Left colon (tissue), 2 donors: Measurements from ENCODE around the gene SEM1. TPM values are rescaled to one million over a fixed set of nuclear protein-coding genes. Genes with fewer than 3 reads are reported as not detected.
"Not testable (repeated sequence)": the region's sequence is repeated elsewhere in the genome, so short reads cannot be mapped to it uniquely, and the experiment has no call there.

Source experiments
- ATAC-seq: fragments of 200-7000 bp; cut with Tn5 transposase; one replicate; pipeline ENCODE4 v1.9.1; 2020; ENCODE audit warnings: mild to moderate bottlenecking, moderate library complexity
- DNase-seq, 2 donors: peaks; one replicate each; pipeline ENCODE4 v3.0.0-alpha.2; 2020
- intact Hi-C, 2 donors: fragments of 100-400 bp; cut with DNase I in 1 of 2; cut with micrococcal nuclease in 1 of 2; formaldehyde crosslinking; loops; one replicate each; pipeline versions ENCODE4 v1.11.2 to v1.14.0; 2022; cut with DNase I, micrococcal nuclease
- long read RNA-seq: library from polyadenylated mRNA; unstranded; transcript quantifications from one replicate; pipeline ENCODE4 v2.0.0, GENCODE V29; 2021
- total RNA-seq, 2 donors: library from RNA; stranded (reverse); fragmentation: NEBNext Ultra II Directional; extraction: Animal tissue kit (Norgen Biotek cat#: 25700); gene quantifications; one replicate each; pipeline ENCODE4 v1.2.1, GENCODE V29; 2021
- donor health status: DM: no; HTN: no; CAD: no.
- donor health status: DM: yes; HTN: yes; CAD: no.

SEM1 gene
- 10 to 100 TPM; 38.7 to 45.8 TPM for total RNA-seq
- long read RNA-seq, transcript SEM1-201 (3 exons, 1,314 nt), result major isoform, 53 of 54 reads
- long read RNA-seq, partial matches to known transcripts, result 0 of 54 reads
- long read RNA-seq, other reads (novel, unspliced or antisense), result 1 of 54 reads

GRCh38 chr7:96709381-96710228 lies at the start of gene SEM1:
TSS of gene SEM1 (minus strand) at chr7:96709846. CDS start at chr7:96709763, 83 bp downstream.
- intact Hi-C loops, result no loop called here
- peak; percentile 100 for ATAC-seq
- DNase-seq, result peak; percentile 83 to 89

GRCh38 chr7:96757880-96758279 lies 48.2 kb upstream of the SEM1 start:
- intact Hi-C loops, ATAC-seq, DNase-seq: not testable (repeated sequence)

- intact Hi-C loops, result no loop called here
- ATAC-seq (no peak), DNase-seq (no peak)
Observed at GRCh38 chr7:96747418-96747940, 37.8 kb upstream of the SEM1 start.

GRCh38 chr7:96740130-96740529 lies 30.5 kb upstream of the SEM1 start:
- DNase-seq (no peak), ATAC-seq (no peak)
- intact Hi-C loops, result no loop called here

GRCh38 chr7:96739609-96740008 lies 30.0 kb upstream of the SEM1 start:
- no peak for ATAC-seq
- no peak for DNase-seq
- intact Hi-C loops, result no loop called here

- ATAC-seq (no peak), DNase-seq (no peak)
- intact Hi-C loops, result no loop called here
Observed at GRCh38 chr7:96739167-96739566, 29.5 kb upstream of the SEM1 start.

- intact Hi-C loops, result no loop called here
- ATAC-seq, result no peak
Observed at GRCh38 chr7:96738705-96739104, 29.1 kb upstream of the SEM1 start.

GRCh38 chr7:96737545-96738050 lies 28.0 kb upstream of the SEM1 start:
- DNase-seq (no peak), ATAC-seq (no peak)
- intact Hi-C loops, result no loop called here

More at GRCh38 chr7:96738705-96739104, 29.1 kb upstream of the SEM1 start:
- no peak for DNase-seq

- intact Hi-C loops, result no loop called here
- DNase-seq (no peak), ATAC-seq (no peak)
Observed at GRCh38 chr7:96734343-96734742, 24.7 kb upstream of the SEM1 start.

GRCh38 chr7:96729820-96730219 lies 20.2 kb upstream of the SEM1 start:
- no peak for DNase-seq
- no peak for ATAC-seq
- intact Hi-C loops, result no loop called here

GRCh38 chr7:96728139-96728538 lies 18.5 kb upstream of the SEM1 start:
- no peak for ATAC-seq

GRCh38 chr7:96727534-96728088 lies 18.0 kb upstream of the SEM1 start:
- intact Hi-C loops, result no loop called here
- ATAC-seq, result no peak
- DNase-seq, result no peak

More at GRCh38 chr7:96728139-96728538, 18.5 kb upstream of the SEM1 start:
- no peak for DNase-seq
- intact Hi-C loops, result no loop called here

GRCh38 chr7:96723622-96724021 lies 14.0 kb upstream of the SEM1 start:
- intact Hi-C loops, result no loop called here
- no peak for ATAC-seq
- DNase-seq, result no peak

- ATAC-seq, intact Hi-C loops, DNase-seq: not testable (repeated sequence)
Observed at GRCh38 chr7:96722928-96723327, 13.3 kb upstream of the SEM1 start.

GRCh38 chr7:96720843-96721242 lies 11.2 kb upstream of the SEM1 start:
- DNase-seq (no peak), ATAC-seq (no peak)

GRCh38 chr7:96719164-96719563 lies 9.5 kb upstream of the SEM1 start:
- DNase-seq (no peak), ATAC-seq (no peak)
- intact Hi-C loops, result no loop called here

More at GRCh38 chr7:96720843-96721242, 11.2 kb upstream of the SEM1 start:
- intact Hi-C loops, result no loop called here

- ATAC-seq (no peak), DNase-seq (no peak)
- intact Hi-C loops, result no loop called here
Observed at GRCh38 chr7:96718107-96719003, 8.7 kb upstream of the SEM1 start.

GRCh38 chr7:96713037-96713436 lies 3.4 kb upstream of the SEM1 start:
- intact Hi-C loops, result no loop called here
- DNase-seq (no peak), ATAC-seq (no peak)

GRCh38 chr7:96710544-96710943 lies 898 bp upstream of the SEM1 start:
- no peak for ATAC-seq
- intact Hi-C loops, result no loop called here
- no peak for DNase-seq
